ENCODE measurements around the gene SPANXN2. TPM values are rescaled to one million over a fixed set of nuclear protein-coding genes. Genes with fewer than 3 reads are reported as not detected.
"Not testable (repeated sequence)": the region's sequence is repeated elsewhere in the genome, so short reads cannot be mapped to it uniquely, and the experiment has no call there.

SPANXN2 gene, protein sequence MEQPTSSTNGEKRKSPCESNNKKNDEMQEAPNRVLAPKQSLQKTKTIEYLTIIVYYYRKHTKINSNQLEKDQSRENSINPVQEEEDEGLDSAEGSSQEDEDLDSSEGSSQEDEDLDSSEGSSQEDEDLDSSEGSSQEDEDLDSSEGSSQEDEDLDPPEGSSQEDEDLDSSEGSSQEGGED
- not detected in 2 replicates for total RNA-seq (ENCODE audit: low replicate concordance)
- long read RNA-seq, result 0 reads

DNA sequence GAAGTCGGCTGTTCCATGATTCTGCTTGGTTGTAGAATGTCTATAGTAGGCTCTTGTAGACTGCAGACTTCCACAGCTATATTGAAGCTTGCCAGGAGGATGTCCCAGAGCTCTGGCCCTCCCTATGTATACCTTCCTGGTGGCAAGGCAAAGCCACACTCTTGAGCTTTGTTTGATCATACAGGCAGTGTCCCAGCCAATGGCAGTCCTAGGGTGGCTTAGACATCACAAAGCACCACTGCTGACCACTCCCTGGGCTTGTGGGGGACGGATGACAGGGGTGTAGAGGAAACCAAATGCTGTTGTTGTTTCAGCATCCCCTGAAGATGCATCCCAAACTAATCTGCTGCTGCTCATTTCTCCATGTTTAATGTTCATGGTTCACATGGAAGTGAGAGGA is at the start of gene SPANXN2:
SPANXN2 (minus strand) TSS at position 101 of the 400 bp plus-strand sequence; CDS start at position 17, 84 bp downstream.
- H3K4me1 Mint-ChIP-seq (ENCODE audit: unreplicated experiment); DNase-seq (ENCODE audit: extremely low spot score, unreplicated experiment); H3K27ac Mint-ChIP-seq; H3K4me3 Mint-ChIP-seq; H3K27me3 Mint-ChIP-seq; H3K36me3 Mint-ChIP-seq; H3K9me3 Mint-ChIP-seq: not testable (repeated sequence)

DNA sequence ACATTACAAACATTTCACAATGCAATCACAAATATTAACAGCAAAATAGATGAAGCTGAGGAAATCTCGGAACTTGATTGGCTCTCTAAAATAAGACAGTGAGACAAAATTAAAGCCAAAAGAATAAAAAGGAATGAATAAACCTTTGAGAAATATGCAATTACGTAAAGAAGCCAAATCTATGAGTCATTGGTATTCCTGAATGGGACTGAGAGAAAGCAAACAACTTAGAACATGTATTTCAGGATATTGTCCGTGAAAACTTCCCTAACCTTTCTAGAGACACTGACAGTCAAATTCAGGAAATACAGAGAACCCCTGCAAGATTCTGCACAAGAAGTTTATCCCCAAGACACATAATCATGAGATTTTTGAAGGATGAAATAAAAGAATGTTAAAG is 48.4 kb upstream of the SPANXN2 start:
- Mint-ChIP-seq H3K27ac (no peak overlapping the region), H3K27me3 (no peaks in the 10 kb centered on the region), H3K4me3 (no peak overlapping the region), H3K36me3 (no peaks in the 10 kb centered on the region), H3K4me1 (ENCODE audit: unreplicated experiment) (no peaks in the 10 kb centered on the region), H3K9me3 (peaks cover 6% of the 10 kb centered on the region)
- TF ChIP-seq, protein P1, sequence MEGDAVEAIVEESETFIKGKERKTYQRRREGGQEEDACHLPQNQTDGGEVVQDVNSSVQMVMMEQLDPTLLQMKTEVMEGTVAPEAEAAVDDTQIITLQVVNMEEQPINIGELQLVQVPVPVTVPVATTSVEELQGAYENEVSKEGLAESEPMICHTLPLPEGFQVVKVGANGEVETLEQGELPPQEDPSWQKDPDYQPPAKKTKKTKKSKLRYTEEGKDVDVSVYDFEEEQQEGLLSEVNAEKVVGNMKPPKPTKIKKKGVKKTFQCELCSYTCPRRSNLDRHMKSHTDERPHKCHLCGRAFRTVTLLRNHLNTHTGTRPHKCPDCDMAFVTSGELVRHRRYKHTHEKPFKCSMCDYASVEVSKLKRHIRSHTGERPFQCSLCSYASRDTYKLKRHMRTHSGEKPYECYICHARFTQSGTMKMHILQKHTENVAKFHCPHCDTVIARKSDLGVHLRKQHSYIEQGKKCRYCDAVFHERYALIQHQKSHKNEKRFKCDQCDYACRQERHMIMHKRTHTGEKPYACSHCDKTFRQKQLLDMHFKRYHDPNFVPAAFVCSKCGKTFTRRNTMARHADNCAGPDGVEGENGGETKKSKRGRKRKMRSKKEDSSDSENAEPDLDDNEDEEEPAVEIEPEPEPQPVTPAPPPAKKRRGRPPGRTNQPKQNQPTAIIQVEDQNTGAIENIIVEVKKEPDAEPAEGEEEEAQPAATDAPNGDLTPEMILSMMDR (conservative IDR thresholded peaks at IDR 0.05), result no peak
- no peak for DNase-seq (ENCODE audit: extremely low spot score, unreplicated experiment)

DNA sequence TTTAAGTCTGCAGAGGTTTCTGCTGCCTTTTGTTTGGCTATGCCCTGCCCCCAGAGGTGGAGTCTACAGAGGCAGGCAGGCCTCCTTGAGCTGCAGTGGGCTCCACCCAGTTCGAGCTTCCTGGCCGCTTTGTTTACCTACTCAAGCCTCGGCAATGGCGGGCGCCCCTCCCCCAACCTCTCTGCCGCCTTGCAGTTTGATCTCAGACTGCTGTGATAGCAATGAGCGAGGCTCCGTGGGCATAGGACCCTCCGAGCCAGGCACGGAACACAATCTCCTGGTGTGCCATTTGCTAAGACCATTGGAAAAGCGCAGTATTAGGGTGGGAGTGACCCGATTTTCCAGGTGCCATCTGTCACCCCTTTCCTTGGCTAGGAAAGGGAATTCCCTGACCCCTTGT is 47.2 kb upstream of the SPANXN2 start:
- H3K9me3 Mint-ChIP-seq; H3K27ac Mint-ChIP-seq; H3K36me3 Mint-ChIP-seq; H3K4me3 Mint-ChIP-seq; H3K4me1 Mint-ChIP-seq (ENCODE audit: unreplicated experiment); DNase-seq (ENCODE audit: extremely low spot score, unreplicated experiment); H3K27me3 Mint-ChIP-seq: not testable (repeated sequence)

DNA sequence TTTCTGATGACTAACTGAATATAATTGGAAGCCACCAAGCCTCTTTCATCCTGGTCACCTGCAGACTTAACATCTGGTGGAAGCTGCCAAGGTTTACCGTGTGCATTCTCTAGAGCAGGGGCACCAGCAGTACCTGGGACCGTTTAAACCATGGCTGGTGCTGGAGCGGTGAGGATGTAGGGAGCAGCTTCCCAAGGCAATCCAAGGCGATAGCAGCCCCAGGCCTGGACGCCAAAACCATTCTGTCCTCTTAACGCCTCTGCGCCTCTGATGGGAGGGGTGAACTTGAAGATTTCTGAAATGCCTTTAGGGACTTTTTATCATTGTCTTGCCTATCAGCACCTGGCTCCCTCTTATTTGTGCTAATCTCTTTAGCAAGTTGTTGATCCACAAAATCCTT is 37.3 kb upstream of the SPANXN2 start:
- H3K27ac Mint-ChIP-seq, result no peak overlapping the region
- no peaks in the 10 kb centered on the region for H3K4me1 Mint-ChIP-seq (ENCODE audit: unreplicated experiment)
- H3K4me3 Mint-ChIP-seq, result peak overlapping the region; percentile 56
- H3K36me3 Mint-ChIP-seq, result no peaks in the 10 kb centered on the region
- H3K27me3 Mint-ChIP-seq, result no peaks in the 10 kb centered on the region
- H3K9me3 Mint-ChIP-seq, result no peaks in the 10 kb centered on the region
- TF ChIP-seq, protein P1 (conservative IDR thresholded peaks at IDR 0.05), result no peak
- DNase-seq (ENCODE audit: extremely low spot score, unreplicated experiment), result no peak

DNA sequence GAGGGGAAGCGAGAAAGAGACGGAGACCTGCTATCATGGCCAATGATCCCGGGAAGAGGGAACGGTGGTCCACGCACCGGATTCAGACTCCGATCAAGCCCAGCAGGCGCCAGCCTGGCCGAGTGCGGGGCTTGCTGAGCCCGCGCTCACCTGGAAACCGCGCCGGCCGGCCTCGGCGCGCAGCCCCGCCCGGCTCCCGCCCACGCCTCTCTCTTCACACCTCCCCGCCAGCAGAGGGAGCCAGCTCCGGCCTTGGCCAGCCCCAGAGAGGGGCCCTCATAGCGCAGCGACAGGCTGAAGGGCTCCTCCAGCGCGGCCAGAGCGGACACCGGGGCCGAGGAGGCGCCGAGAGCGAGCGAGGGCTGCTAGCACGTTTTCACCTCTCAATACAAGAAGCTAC is 36.8 kb upstream of the SPANXN2 start:
- H3K36me3 Mint-ChIP-seq, result no peaks in the 10 kb centered on the region
- H3K4me1 Mint-ChIP-seq (ENCODE audit: unreplicated experiment), result no peaks in the 10 kb centered on the region
- H3K4me3 Mint-ChIP-seq, result peak overlapping the region; percentile 56
- no peak for DNase-seq (ENCODE audit: extremely low spot score, unreplicated experiment)
- H3K27me3 Mint-ChIP-seq, result no peaks in the 10 kb centered on the region
- H3K9me3 Mint-ChIP-seq, result no peaks in the 10 kb centered on the region
- TF ChIP-seq, protein P1 (conservative IDR thresholded peaks at IDR 0.05), result no peak
- no peak overlapping the region for H3K27ac Mint-ChIP-seq

DNA sequence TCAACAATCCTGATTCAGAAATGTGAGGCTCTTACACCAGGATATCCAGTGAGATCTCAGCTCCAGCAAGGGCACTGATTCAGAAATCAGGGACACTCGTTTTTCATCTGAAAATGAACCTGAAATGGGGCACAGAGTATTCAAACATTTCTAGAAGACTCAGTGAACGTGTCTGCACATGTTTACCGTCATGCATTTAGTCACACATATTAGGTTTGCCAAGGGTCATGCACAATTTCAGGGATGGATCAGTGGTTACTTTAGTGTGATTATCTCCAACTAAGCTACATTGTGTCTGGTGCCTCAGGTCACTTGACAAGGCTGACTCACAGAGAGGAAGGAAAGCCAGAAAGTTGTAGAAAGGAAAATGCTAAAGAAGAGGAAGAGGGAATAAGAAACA is 33.6 kb upstream of the SPANXN2 start:
- no peaks in the 10 kb centered on the region for H3K36me3 Mint-ChIP-seq
- H3K27me3 Mint-ChIP-seq, result no peaks in the 10 kb centered on the region
- H3K4me1 Mint-ChIP-seq (ENCODE audit: unreplicated experiment), result no peaks in the 10 kb centered on the region
- TF ChIP-seq, protein P1 (conservative IDR thresholded peaks at IDR 0.05), result no peak
- no peak overlapping the region for H3K4me3 Mint-ChIP-seq
- no peaks in the 10 kb centered on the region for H3K9me3 Mint-ChIP-seq
- no peak for DNase-seq (ENCODE audit: extremely low spot score, unreplicated experiment)
- no peak overlapping the region for H3K27ac Mint-ChIP-seq

DNA sequence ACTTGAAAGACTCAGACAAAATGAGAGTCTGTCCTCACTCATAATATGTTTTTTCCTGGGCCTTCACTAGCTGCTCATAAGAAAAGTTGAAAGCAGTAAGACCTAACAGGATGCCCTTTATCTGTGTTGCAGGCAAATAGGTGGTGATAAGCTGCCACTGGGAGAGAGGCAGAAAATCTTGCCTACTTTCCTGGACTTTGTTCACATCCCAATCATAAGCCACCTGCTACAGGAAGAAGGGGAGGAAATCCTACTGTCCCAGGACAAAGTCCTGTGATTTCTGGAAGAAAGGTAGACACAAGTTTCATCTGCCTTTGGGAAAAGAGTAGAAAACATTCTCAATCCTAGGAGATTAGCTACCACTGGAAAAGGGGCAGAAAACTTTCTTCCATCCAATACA is 13.3 kb upstream of the SPANXN2 start:
- no peak for DNase-seq (ENCODE audit: extremely low spot score, unreplicated experiment)
- TF ChIP-seq, protein P1 (conservative IDR thresholded peaks at IDR 0.05), result no peak
- H3K27me3 Mint-ChIP-seq, result no peaks in the 10 kb centered on the region
- H3K36me3 Mint-ChIP-seq, result no peaks in the 10 kb centered on the region
- no peak overlapping the region for H3K27ac Mint-ChIP-seq
- H3K4me1 Mint-ChIP-seq (ENCODE audit: unreplicated experiment), result no peaks in the 10 kb centered on the region
- no peaks in the 10 kb centered on the region for H3K9me3 Mint-ChIP-seq
- no peak overlapping the region for H3K4me3 Mint-ChIP-seq

Data from type B pancreatic cell (in vitro differentiated cells).